Measurements from ENCODE around the gene FOXC1.

FOXC1 gene

GRCh38 chr6:1617466-1618310 is 8.0 kb downstream of the FOXC1 start:
- peak in 2 of 42 donors; percentile 4 to 8 for DNase-seq
- intact Hi-C loops (cut with DNase I) = no loop called here

GRCh38 chr6:1618311-1619097 is 8.8 kb downstream of the FOXC1 start:
- intact Hi-C loops (cut with DNase I) = no loop called here
- DNase-seq = peak in 1 of 42 donors; percentile 8

GRCh38 chr6:1619098-1619672 is 9.5 kb downstream of the FOXC1 start:
- no peak for DNase-seq
- intact Hi-C loops (cut with DNase I) = no loop called here

- intact Hi-C loops (cut with DNase I) = no loop called here
- DNase-seq = no peak
Observed at GRCh38 chr6:1619673-1620503, 10.2 kb downstream of the FOXC1 start.

- peak in 1 of 42 donors; percentile 12 for DNase-seq
- intact Hi-C loops (cut with DNase I) = no loop called here
Observed at GRCh38 chr6:1620504-1621069, 10.9 kb downstream of the FOXC1 start.

- peak in 1 of 42 donors; percentile 11 for DNase-seq
- intact Hi-C loops (cut with DNase I) = no loop called here
Observed at GRCh38 chr6:1621070-1621701, 11.5 kb downstream of the FOXC1 start.

- peak in 1 of 42 donors; percentile 16 for DNase-seq
Observed at GRCh38 chr6:1622220-1622850, 12.6 kb downstream of the FOXC1 start.

GRCh38 chr6:1622851-1623768 is 13.4 kb downstream of the FOXC1 start:
- intact Hi-C loops (cut with DNase I) = no loop called here
- peak in 3 of 42 donors; percentile 0 to 41 (median 23) for DNase-seq

More at GRCh38 chr6:1622220-1622850, 12.6 kb downstream of the FOXC1 start:
- intact Hi-C loops (cut with DNase I) = no loop called here

- DNase-seq = no peak
- intact Hi-C loops (cut with DNase I) = no loop called here
Observed at GRCh38 chr6:1623769-1624057, 14.0 kb downstream of the FOXC1 start.

GRCh38 chr6:1624058-1624850 is 14.5 kb downstream of the FOXC1 start:
- intact Hi-C loops (cut with DNase I) = no loop called here
- peak in 1 of 42 donors; percentile 25 for DNase-seq

GRCh38 chr6:1624851-1625781 is 15.4 kb downstream of the FOXC1 start:
- intact Hi-C loops (cut with DNase I) = loop anchor here (5.0 kb wide), 1 partner anchor 477 kb away; no protein-coding TSS in a partner anchor
- peak in 1 of 42 donors; percentile 26 for DNase-seq

GRCh38 chr6:1625794-1626435 is 16.2 kb downstream of the FOXC1 start:
- no peak for DNase-seq
- intact Hi-C loops (cut with DNase I) = loop anchor here (5.0 kb wide), 1 partner anchor 476 kb away; no protein-coding TSS in a partner anchor

- intact Hi-C loops (cut with DNase I) = loop anchor here (5.0 kb wide), 1 partner anchor 476 kb away; no protein-coding TSS in a partner anchor
- DNase-seq = no peak
Observed at GRCh38 chr6:1626481-1626880, 16.8 kb downstream of the FOXC1 start.
